Panc1 (cell line): Measurements from ENCODE around the gene TREML4. TPM values are rescaled to one million over a fixed set of nuclear protein-coding genes. Genes with fewer than 3 reads are reported as not detected.

Source experiments
- ATAC-seq: fragments of 200-7000 bp; cut with Tn5 transposase; 2 replicates; pipeline ENCODE4 v1.9.1; 2020; ENCODE audit warnings: mild to moderate bottlenecking, moderate library complexity
- BruUV-seq: library from RNA; stranded (reverse); fragments of 400-500 nt; replicated peaks from 2 replicates; lab custom pipeline; 2021; lab: Mats Ljungman, UMichigan
- CTCF ChIA-PET: fragments of 300-600 bp; sonication (Branson Sonifier 250); formaldehyde crosslinking; loops from one replicate; lab custom pipeline; 2022; ENCODE audit warnings: antibody characterized with exemption; lab: Charles Lee
- POLR2A ChIA-PET: fragments of 300-600 bp; sonication (Branson Sonifier 250); formaldehyde crosslinking; loops from one replicate; lab custom pipeline; 2022; ENCODE audit warnings: antibody characterized with exemption; lab: Charles Lee
- DNase-seq: peaks from one replicate; pipeline ENCODE4 v3.0.0-alpha.2; 2010; ENCODE audit warnings: low read depth, low spot score
- H3K27ac ChIP-seq: 2 replicates; pipeline ENCODE4 v1.5.1; 2011; ENCODE audit warnings: mild to moderate bottlenecking, low read length, inconsistent platforms
- H3K27me3 ChIP-seq: fragments of 200-500 bp; sonication (Bioruptor generic); 2 replicates; pipeline ENCODE4 v1.6.0; 2014; ENCODE audit warnings: low read length, inconsistent platforms; ENCODE audit not compliant: control insufficient read depth, insufficient read depth
- H3K36me3 ChIP-seq: fragments of 200-500 bp; sonication (Bioruptor generic); 2 replicates; pipeline ENCODE4 v1.5.1; 2014; ENCODE audit warnings: inconsistent platforms, mild to moderate bottlenecking, low read length, moderate library complexity; ENCODE audit not compliant: control insufficient read depth, insufficient read depth
- H3K4me1 ChIP-seq: 2 replicates; pipeline ENCODE4 v1.5.1; 2011; ENCODE audit warnings: inconsistent platforms, mild to moderate bottlenecking, low read length, moderate library complexity; ENCODE audit not compliant: control insufficient read depth, insufficient read depth
- H3K4me3 ChIP-seq, 2 experiments: 2 replicates each; pipeline ENCODE4 v1.5.1; 2011 to 2012; ENCODE audit warnings: low read depth in 2 of 2, low read length in 2 of 2, mild to moderate bottlenecking in 2 of 2, inconsistent platforms in 1 of 2, moderate library complexity in 1 of 2
- H3K9me3 ChIP-seq: fragments of 200-500 bp; sonication (Bioruptor generic); 2 replicates; pipeline ENCODE4 v1.5.1; 2014; ENCODE audit warnings: low read depth, mild to moderate bottlenecking, inconsistent platforms, low read length, moderate library complexity; ENCODE audit not compliant: control insufficient read depth, insufficient read depth
- CTCF ChIP-seq: fragments of 450-650 bp; IDR thresholded peaks from 2 replicates; pipeline ENCODE4 v1.5.1; 2017; ENCODE audit warnings: mild to moderate bottlenecking
- POLR2AphosphoS5 ChIP-seq: IDR thresholded peaks from 2 replicates; pipeline ENCODE4 v1.6.1; 2012; ENCODE audit warnings: mild to moderate bottlenecking, low read depth, low read length, moderate library complexity
- REST ChIP-seq, 2 experiments: IDR thresholded peaks; 2 replicates each; pipeline ENCODE4 v1.6.1; 2011 to 2012; ENCODE audit warnings: low read depth in 2 of 2, control low read depth in 1 of 2, low read length in 1 of 2, mild to moderate bottlenecking in 1 of 2, moderate library complexity in 1 of 2; ENCODE audit not compliant: insufficient read depth in 1 of 2
- SIN3A ChIP-seq: IDR thresholded peaks from 2 replicates; pipeline ENCODE4 v1.6.1; 2012; ENCODE audit warnings: low read depth, mild to moderate bottlenecking, low read length, moderate library complexity, borderline replicate concordance; ENCODE audit not compliant: insufficient read depth
- TCF7L2 ChIP-seq: IDR thresholded peaks from 2 replicates; pipeline ENCODE4 v1.6.1; 2011; ENCODE audit warnings: mild to moderate bottlenecking, low read depth, low read length, inconsistent platforms
- in situ Hi-C: cut with HindIII; loops from 2 replicates; pipeline ENCODE4 v1.10.0; 2016; ENCODE audit warnings: low sequenced_read_pairs, low pct_unique_long_range_greater_than_20kb
- intact Hi-C: fragments of 100-400 bp; cut with micrococcal nuclease; formaldehyde crosslinking; loops from one replicate; pipeline ENCODE4 v1.10.0; 2022; ENCODE audit not compliant: unreplicated experiment
- total RNA-seq: library from RNA; stranded (reverse); gene quantifications from one replicate; pipeline ENCODE4 v1.2.1, GENCODE V29; 2021; ENCODE audit not compliant: unreplicated experiment

The TREML4 gene
- total RNA-seq, 1 experiment from 2014 or later = not detected

GRCh38 chr6:41256383-41256782 lies 28.2 kb downstream of the TREML4 start:
- Histone ChIP-seq H3K4me1 (no peaks in the 10 kb centered on the region), H3K9me3 (0 out of 2 replicates have a peak, but pooled peaks cover under 1% of the 10 kb centered on the region), H3K4me3 (no peak overlapping the region), H3K27me3 (peaks cover 3% of the 10 kb centered on the region; the same call in 1 of the 2 replicates), H3K36me3 (no peaks in the 10 kb centered on the region), H3K27ac (no peak overlapping the region)
- in situ Hi-C loops = no loop called here
- POLR2A ChIA-PET = no interaction called here
- DNase-seq (no peak), ATAC-seq (no peak)
- intact Hi-C loops = no loop called here
- CTCF ChIA-PET = no interaction called here
- no TSS peak for BruUV-seq
- TF ChIP-seq TCF7L2 = no peak
- no peak for TF ChIP-seq SIN3A
- no peak for TF ChIP-seq REST (IDR thresholded peaks at IDR 0.05; ENCODE audit: insufficient read depth in 1 of 2, low read depth in 2 of 2, low read length in 1 of 2)
- TF ChIP-seq POLR2AphosphoS5 = no peak
- TF ChIP-seq CTCF = no peak

GRCh38 chr6:41257369-41258195 lies 29.4 kb downstream of the TREML4 start:
- in situ Hi-C loops (no loop called here), intact Hi-C loops (no loop called here)
- ChIA-PET CTCF (no interaction called here), POLR2A (no interaction called here)
- no peaks in the 10 kb centered on the region for H3K36me3 ChIP-seq
- BruUV-seq = no TSS peak
- peaks cover 7% of the 10 kb centered on the region; the same call in 1 of the 2 replicates for H3K9me3 ChIP-seq
- ATAC-seq (no peak), DNase-seq (no peak)
- TF ChIP-seq CTCF = no peak
- TF ChIP-seq SIN3A = no peak
- no peak for TF ChIP-seq POLR2AphosphoS5
- TF ChIP-seq TCF7L2 = no peak
- no peaks in the 10 kb centered on the region for H3K4me1 ChIP-seq
- no peak overlapping the region for H3K27ac ChIP-seq
- peaks cover 3% of the 10 kb centered on the region; the same call in 1 of the 2 replicates for H3K27me3 ChIP-seq
- no peak overlapping the region for H3K4me3 ChIP-seq
